Stimulated activated naive CD8-positive, alpha-beta T cell treated with anti-CD3 and anti-CD28 coated beads, Interleukin-15, Interleukin-2, amounts not matched to agents 100 ng/mL and 50 ng/mL, for 24 hours (primary cell): Measurements from ENCODE around the gene CLIP3.
A peak's percentile ranks its signal among the peaks of the same experiment; 100 is the strongest.

Experiments used
- H3K27ac Mint-ChIP-seq: one replicate; pipeline ENCODE4 v1.8.0; 2021; ENCODE audit warnings: mild to moderate bottlenecking, mixed read lengths
- H3K27me3 Mint-ChIP-seq: one replicate; pipeline ENCODE4 v1.8.0; 2021; ENCODE audit warnings: mixed read lengths
- H3K36me3 Mint-ChIP-seq: one replicate; pipeline ENCODE4 v1.8.0; 2021; ENCODE audit warnings: low read depth, mixed read lengths
- H3K4me1 Mint-ChIP-seq: one replicate; pipeline ENCODE4 v1.8.0; 2021; ENCODE audit warnings: low read depth, mixed read lengths
- H3K4me3 Mint-ChIP-seq: one replicate; pipeline ENCODE4 v1.8.0; 2021; ENCODE audit warnings: mild to moderate bottlenecking, mixed read lengths
- H3K9me3 Mint-ChIP-seq: one replicate; pipeline ENCODE4 v1.8.0; 2021; ENCODE audit warnings: mixed read lengths

Gene CLIP3

GRCh38 chr19:36028313-36029041 lies 4.2 kb downstream of the CLIP3 start:
- Mint-ChIP-seq H3K27ac (no peak overlapping the region), H3K4me1 (peaks cover 5% of the 10 kb centered on the region), H3K36me3 (peaks cover 20% of the 10 kb centered on the region), H3K4me3 (no peak overlapping the region), H3K9me3 (no peaks in the 10 kb centered on the region), H3K27me3 (no peaks in the 10 kb centered on the region)

DNA sequence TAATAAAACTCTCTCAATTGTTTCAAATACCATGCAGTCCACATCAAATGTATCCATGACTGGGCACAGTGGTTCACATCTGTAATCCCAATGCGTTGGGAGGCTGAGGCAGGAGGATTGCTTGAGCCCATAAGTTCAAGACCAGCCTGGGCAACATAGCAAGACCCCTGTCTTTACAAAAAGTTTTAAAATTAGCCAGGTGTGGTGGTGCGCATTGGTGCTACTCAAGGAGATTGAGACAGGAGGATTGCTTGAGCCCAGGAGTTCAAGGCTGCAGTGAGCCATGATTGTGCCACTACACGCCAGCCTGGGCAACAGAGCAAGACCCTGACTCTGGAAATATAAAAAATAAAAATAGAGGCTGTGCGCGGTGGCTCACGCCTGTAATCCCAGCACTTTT lies 5.0 kb downstream of the CLIP3 start:
- Mint-ChIP-seq H3K4me1 (peaks cover under 1% of the 10 kb centered on the region), H3K4me3 (no peak overlapping the region), H3K27me3 (no peaks in the 10 kb centered on the region), H3K9me3 (no peaks in the 10 kb centered on the region), H3K36me3 (peaks cover 25% of the 10 kb centered on the region), H3K27ac (no peak overlapping the region)

- H3K27ac Mint-ChIP-seq = no peak overlapping the region
- no peaks in the 10 kb centered on the region for H3K27me3 Mint-ChIP-seq
- H3K9me3 Mint-ChIP-seq = no peaks in the 10 kb centered on the region
- H3K4me1 Mint-ChIP-seq = no peaks in the 10 kb centered on the region
- peaks cover 24% of the 10 kb centered on the region for H3K36me3 Mint-ChIP-seq
- H3K4me3 Mint-ChIP-seq = no peak overlapping the region
These were observed 6.4 kb downstream of the CLIP3 start for GRCh38 chr19:36026091-36026876.

DNA sequence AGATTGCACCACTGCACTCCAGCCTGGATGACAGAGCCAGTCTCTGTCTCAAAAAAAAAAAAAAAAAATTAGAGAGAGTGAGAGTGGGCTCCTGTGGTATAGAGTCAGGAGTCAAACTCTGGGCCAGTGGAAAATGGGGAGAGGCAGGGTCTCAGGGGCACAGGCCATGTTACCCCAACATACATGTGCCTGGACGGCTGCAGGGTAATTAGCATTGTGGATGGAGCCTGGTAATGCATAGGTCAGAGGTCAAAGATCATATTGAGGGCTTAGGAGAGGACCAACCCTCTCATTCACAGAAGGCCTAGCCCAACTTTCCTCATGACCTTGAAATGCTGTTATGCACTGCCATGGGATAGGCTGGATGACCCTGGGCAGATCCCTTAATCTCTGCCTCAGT lies 7.1 kb downstream of the CLIP3 start:
- H3K27me3 Mint-ChIP-seq = no peaks in the 10 kb centered on the region
- no peaks in the 10 kb centered on the region for H3K9me3 Mint-ChIP-seq
- H3K36me3 Mint-ChIP-seq = peaks cover 27% of the 10 kb centered on the region
- H3K4me1 Mint-ChIP-seq = no peaks in the 10 kb centered on the region
- no peak overlapping the region for H3K4me3 Mint-ChIP-seq
- no peak overlapping the region for H3K27ac Mint-ChIP-seq

DNA sequence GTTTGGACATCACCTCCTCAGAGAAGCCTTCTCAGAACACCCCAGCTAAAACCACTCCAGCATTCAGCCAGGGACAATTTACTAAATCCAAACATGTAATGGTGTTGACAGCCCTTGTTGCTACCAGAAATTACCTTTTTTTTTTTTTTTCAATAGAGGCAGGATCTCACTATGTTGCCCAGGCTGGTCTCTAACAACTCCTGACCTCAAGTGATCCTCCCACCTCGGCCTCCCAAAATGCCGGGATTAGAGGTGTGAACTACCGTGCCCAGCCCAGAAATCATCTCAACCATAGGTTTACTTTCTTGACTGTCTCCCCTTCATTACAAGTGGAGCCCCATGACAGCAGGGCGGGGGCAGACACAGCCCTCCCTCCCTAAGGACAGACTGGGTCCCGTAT lies 9.2 kb downstream of the CLIP3 start:
- Mint-ChIP-seq H3K4me3 (no peak overlapping the region), H3K4me1 (no peaks in the 10 kb centered on the region), H3K9me3 (no peaks in the 10 kb centered on the region), H3K27ac (no peak overlapping the region), H3K27me3 (no peaks in the 10 kb centered on the region), H3K36me3 (peaks cover 25% of the 10 kb centered on the region)

- peaks cover 20% of the 10 kb centered on the region for H3K36me3 Mint-ChIP-seq
- no peak overlapping the region for H3K27ac Mint-ChIP-seq
- H3K4me1 Mint-ChIP-seq = peaks cover 17% of the 10 kb centered on the region
- H3K9me3 Mint-ChIP-seq = no peaks in the 10 kb centered on the region
- H3K27me3 Mint-ChIP-seq = no peaks in the 10 kb centered on the region
- H3K4me3 Mint-ChIP-seq = no peak overlapping the region
These were observed 13.5 kb downstream of the CLIP3 start for GRCh38 chr19:36019061-36019670.

GRCh38 chr19:36014012-36014924 lies 18.4 kb downstream of the CLIP3 start, which contains the start of gene ALKBH6:
TSS of gene ALKBH6 (minus strand) at chr19:36014213. CDS start at chr19:36013397, 816 bp downstream.
- peak within 1 kb of the TSS; percentile 92 for H3K4me3 Mint-ChIP-seq
- H3K9me3 Mint-ChIP-seq = no peaks in the 10 kb centered on the region
- H3K36me3 Mint-ChIP-seq = no peaks in the 10 kb centered on the region
- H3K27ac Mint-ChIP-seq = peak within 1 kb of the TSS; percentile 94
- peaks cover 38% of the 10 kb centered on the region for H3K4me1 Mint-ChIP-seq
- no peaks in the 10 kb centered on the region for H3K27me3 Mint-ChIP-seq

DNA sequence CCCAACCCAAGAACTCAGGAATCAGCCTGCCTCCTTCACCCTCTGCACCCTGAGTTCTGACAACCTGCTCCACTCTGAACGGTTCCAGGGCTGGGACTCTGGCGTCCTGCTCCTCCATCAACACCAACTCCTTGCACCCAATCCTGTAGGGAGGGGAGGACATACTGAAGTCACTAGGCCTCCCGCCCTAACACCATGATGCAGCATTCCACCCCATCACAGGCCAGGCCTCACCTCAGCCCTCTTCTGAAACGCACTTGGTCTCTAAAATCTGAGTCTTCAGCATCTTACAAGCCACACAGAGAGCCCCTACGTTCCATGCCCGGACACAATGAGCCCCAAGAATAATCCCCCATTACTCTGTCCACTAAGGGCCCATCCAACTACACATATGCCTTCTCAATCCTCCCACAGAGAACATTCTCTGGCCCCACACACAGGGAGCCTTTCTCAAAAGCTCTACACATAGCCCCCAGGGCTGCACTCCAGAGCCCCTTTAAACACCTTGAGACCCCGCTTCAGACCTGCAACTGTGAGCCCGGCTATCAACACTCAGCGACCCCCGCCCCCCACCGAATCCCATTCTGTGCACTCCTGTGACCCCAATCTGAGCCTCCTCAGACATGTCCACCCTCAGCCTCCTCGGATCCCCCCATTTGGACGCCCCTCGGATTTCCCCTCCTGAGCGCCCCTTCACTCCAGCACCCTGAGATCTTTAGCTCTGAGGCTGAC lies 19.2 kb downstream of the CLIP3 start:
- H3K27me3 Mint-ChIP-seq = no peaks in the 10 kb centered on the region
- H3K4me3 Mint-ChIP-seq = peak overlapping the region; percentile 92
- H3K36me3 Mint-ChIP-seq = no peaks in the 10 kb centered on the region
- no peaks in the 10 kb centered on the region for H3K9me3 Mint-ChIP-seq
- H3K4me1 Mint-ChIP-seq = peaks cover 42% of the 10 kb centered on the region
- H3K27ac Mint-ChIP-seq = peak overlapping the region; percentile 94

- peaks cover 38% of the 10 kb centered on the region for H3K4me1 Mint-ChIP-seq
- H3K27me3 Mint-ChIP-seq = no peaks in the 10 kb centered on the region
- H3K27ac Mint-ChIP-seq = no peak overlapping the region
- no peak overlapping the region for H3K4me3 Mint-ChIP-seq
- H3K36me3 Mint-ChIP-seq = no peaks in the 10 kb centered on the region
- H3K9me3 Mint-ChIP-seq = no peaks in the 10 kb centered on the region
These were observed 22.3 kb downstream of the CLIP3 start for GRCh38 chr19:36010402-36010801.

GRCh38 chr19:36009633-36010379 lies 22.9 kb downstream of the CLIP3 start:
- Mint-ChIP-seq H3K4me1 (peaks cover 32% of the 10 kb centered on the region), H3K9me3 (no peaks in the 10 kb centered on the region), H3K36me3 (no peaks in the 10 kb centered on the region), H3K27ac (no peak overlapping the region), H3K27me3 (no peaks in the 10 kb centered on the region), H3K4me3 (peak overlapping the region; percentile 4)

DNA sequence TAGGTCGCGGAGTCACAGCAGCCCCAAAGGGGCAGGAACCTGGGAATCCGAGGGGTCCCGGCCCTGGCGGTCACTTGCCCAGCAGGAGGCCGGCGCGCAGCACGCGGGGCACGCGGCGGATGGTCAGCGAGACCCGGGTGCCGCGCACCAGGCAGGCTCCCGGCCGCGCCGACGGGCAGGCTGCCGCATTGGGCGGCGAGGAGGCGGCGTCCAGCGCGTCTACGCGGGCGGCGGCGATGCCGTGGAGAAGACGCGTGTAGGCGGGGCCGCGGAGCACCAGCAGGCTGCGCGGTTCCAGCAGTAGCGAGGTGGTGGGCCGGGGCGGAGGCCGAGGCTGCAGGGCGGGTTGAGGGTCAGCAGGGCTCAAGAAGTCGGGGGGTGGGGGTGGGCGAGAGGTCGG lies 23.5 kb downstream of the CLIP3 start:
- Mint-ChIP-seq H3K27ac (no peak overlapping the region), H3K4me1 (peaks cover 26% of the 10 kb centered on the region), H3K9me3 (no peaks in the 10 kb centered on the region), H3K4me3 (no peak overlapping the region), H3K27me3 (no peaks in the 10 kb centered on the region), H3K36me3 (no peaks in the 10 kb centered on the region)

- H3K27me3 Mint-ChIP-seq = no peaks in the 10 kb centered on the region
- no peaks in the 10 kb centered on the region for H3K9me3 Mint-ChIP-seq
- peak within 1 kb of the TSS; percentile 5 for H3K4me3 Mint-ChIP-seq
- H3K27ac Mint-ChIP-seq = no peak within 1 kb of the TSS
- no peaks in the 10 kb centered on the region for H3K36me3 Mint-ChIP-seq
- H3K4me1 Mint-ChIP-seq = peaks cover 19% of the 10 kb centered on the region
These were observed 24.2 kb downstream of the CLIP3 start, which contains the start of gene SYNE4 for GRCh38 chr19:36008336-36008978. TSS of gene SYNE4 (minus strand) at chr19:36008813. CDS start at chr19:36008681, 132 bp downstream.

GRCh38 chr19:36006955-36007354 lies 25.7 kb downstream of the CLIP3 start:
- Mint-ChIP-seq H3K4me1 (peaks cover 11% of the 10 kb centered on the region), H3K36me3 (no peaks in the 10 kb centered on the region), H3K27ac (no peak overlapping the region), H3K27me3 (no peaks in the 10 kb centered on the region), H3K9me3 (no peaks in the 10 kb centered on the region), H3K4me3 (no peak overlapping the region)
